SIG-M5 treated with dmso at 0.1 percent for 504 hours (cell line): ENCODE measurements around the gene NCBP3.
A peak's percentile ranks its signal among the peaks of the same experiment; 100 is the strongest.
"Not testable (repeated sequence)": the region's sequence is repeated elsewhere in the genome, so short reads cannot be mapped to it uniquely, and the experiment has no call there.

ENCODE experiments used
- DNase-seq: peaks from one replicate; lab custom pipeline; 2025; ENCODE audit not compliant: unreplicated experiment; lab: John Stamatoyannopoulos, UW

The NCBP3 gene

GRCh38 chr17:3848229-3848835, 2.3 kb upstream of the NCBP3 start:
- no peak for DNase-seq

GRCh38 chr17:3847165-3847670, 1.2 kb upstream of the NCBP3 start:
- no peak for DNase-seq

DNA sequence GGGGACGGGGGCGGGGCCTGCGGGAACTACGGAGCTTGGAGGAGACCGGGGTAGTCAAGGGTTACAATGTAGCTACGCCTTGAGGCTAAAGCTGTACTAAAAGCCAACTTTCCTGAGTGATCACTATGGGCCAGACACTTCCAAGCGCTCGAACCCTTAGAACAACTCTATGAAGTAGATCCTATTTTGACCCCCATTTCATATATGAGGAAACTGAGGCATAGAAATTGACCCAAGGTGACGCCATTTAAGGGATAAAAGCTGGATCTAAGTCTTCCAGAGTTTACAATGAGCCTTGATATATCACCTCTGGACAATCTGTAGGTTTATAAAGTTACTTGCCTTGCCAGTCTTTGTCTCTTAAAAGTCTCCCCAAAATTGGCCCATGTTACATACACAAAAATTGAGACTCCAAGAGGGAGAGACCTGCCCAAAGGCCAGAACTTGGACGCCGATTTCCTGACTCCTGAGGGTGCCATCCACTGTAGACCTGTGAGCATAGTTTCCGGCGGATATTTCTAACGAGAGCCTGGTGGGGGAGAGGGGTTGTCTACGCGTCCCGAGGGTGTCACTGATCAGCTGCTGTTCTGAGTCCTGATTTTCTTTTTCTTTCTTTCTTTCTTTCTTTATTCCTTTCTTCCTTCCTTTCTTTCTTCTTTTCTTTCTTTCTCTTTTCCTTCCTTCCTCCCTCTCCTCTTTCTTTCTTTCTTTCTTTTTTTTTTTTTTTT, 555 bp upstream of the NCBP3 start:
- DNase-seq, result no peak

DNA sequence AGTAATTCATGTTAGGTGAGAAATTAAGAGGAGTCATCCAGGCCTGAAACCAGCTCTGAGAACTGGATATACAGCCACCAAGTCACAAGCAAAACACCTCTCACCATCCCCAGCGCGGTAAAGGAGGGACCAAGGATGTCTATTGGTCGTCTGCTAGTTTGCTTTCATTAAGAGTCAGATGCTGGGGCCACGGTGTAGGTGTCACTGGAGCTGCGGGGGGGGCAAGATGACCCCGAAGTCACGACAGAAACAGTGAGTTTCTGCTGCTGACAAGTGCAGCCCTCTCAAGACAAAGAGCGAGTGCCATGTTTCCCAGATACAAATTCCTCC, 790 bp downstream of the NCBP3 start:
- peak; percentile 26 for DNase-seq

DNA sequence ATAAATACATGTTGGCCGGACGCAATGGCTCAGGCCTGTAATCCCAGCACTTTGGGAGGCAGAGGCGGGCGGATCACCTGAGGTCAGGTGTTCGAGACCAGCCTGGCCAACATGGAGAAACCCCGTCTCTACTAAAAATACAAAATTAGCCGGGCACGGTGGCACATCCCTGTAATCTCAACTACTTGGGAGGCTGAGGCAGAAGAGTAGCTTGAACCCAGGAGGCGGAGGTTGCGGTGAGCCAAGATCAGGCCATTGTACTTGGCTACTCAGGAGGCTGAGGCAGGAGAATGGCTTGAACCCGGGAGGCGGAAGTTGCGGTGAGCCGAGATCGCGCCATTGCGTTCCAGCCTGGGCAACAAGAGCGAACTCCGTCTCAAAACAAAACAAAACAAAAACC, 1.5 kb downstream of the NCBP3 start:
- not testable (repeated sequence) for DNase-seq

- DNase-seq, result peak; percentile 25
Measured at GRCh38 chr17:3843935-3844516, 2.0 kb downstream of the NCBP3 start.

GRCh38 chr17:3838206-3838605, 7.8 kb downstream of the NCBP3 start:
- DNase-seq, result no peak

DNA sequence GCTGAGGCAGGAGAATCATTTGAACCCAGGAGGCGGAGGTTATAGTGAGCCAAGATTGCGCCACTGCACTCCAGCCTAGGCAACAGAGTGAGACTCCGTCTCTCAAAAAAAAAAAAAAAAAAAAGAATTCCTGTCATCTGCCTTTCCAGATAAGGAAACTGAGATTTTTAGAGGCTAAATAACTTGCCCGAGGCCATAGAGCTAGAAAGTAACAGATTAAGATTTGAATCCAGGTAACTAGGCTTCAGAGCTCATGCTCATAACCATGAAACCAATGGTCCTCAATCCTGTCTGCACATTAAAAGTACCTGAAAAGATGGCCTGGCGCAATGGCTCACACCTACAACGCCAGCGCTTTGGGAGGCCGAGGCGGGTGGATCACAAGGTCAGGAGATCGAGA, 9.5 kb downstream of the NCBP3 start:
- DNase-seq, result no peak

GRCh38 chr17:3835410-3836229, 10.4 kb downstream of the NCBP3 start:
- peak; percentile 62 for DNase-seq

DNA sequence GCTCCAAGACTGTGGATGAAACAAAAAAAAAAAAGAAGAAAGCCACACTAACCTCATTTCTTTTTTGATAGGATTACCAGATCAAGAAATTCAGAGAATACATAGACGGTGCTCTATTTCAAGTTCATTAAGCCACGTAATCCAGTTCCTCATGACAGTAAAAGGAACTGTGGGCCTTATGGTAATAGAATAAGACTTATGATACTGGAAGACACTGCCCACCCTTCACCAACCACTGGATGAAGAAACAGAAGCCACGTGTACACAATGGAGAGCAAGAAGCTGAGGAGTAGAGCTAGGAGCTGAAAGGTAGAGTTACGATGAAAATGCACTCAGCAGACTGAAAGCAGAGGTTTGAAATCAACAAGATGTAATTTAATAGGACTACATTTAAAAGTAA, 11.2 kb downstream of the NCBP3 start:
- DNase-seq, result peak; percentile 88

DNA sequence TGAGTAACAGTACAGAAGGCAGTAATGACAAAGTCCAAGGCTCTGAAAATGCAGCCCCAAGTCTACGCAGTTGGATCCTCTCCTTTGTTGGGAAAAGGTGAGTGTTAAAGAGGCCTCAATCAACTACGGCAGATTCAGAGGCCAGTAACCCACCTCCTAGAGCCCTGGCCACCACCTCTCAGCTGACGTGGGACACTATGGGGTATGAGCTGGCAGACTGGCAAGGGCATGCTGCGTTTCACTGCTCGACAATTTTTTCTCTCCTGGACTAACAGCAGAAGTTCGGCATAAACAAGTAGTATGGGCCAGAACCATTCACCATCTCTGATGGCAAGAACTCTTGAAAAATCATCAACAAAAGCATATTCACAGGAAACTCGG, 17.2 kb downstream of the NCBP3 start:
- no peak for DNase-seq

DNA sequence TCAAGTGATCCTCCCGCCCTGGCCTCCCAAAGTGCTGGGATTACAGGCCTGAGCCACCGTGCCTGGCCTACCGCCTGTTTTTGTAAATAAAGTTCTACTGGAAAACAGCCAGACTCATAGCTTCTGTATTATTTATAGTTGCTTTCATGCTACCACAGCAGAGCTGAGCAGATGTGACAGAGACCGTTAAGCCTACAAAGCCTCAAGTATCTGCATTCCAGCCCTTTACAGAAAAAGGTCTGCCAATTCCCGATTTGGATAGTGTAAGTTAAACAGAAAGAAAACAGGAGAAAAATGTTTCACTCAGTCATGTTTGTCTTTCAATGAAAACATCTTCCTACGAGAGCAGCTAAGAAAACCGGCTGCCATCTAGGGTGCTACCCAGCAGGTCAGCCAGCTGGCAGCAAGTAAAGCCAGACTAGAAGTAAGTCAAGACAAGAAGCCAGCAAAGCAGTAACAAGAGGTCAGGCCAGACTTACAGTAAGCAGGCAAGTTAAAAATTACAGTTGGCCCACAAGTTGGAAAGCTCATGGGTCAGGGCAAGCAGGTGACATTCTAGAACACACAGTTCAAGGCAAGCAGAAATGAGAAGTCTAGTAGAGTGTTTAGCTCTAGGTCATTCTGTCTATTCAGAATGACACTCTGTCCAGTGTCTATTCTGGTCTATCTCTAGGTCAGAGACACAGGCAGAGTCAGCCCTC, 17.7 kb downstream of the NCBP3 start:
- no peak for DNase-seq

- peak; percentile 5 for DNase-seq
Measured at GRCh38 chr17:3827124-3827773, 18.8 kb downstream of the NCBP3 start.

DNA sequence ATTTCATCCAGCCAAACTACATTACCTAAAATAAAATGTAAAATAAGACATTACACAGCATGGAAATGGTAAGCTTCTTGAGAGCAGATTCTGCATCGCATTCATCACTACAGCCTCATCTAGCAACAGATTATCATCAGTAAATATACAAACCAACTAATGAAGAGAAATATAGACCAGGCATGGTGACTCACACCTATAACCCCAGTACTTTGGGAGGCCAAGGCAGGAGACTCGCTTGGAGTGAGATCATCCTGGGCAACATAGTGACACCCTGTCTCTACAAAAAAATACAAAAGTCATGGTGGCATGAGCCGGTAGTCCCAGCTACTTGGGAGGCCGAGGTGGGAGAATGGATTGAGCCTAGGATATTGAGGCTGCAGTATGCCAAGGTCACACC, 19.9 kb downstream of the NCBP3 start:
- no peak for DNase-seq

- DNase-seq, result no peak
Measured at GRCh38 chr17:3821101-3821500, 24.9 kb downstream of the NCBP3 start.

DNA sequence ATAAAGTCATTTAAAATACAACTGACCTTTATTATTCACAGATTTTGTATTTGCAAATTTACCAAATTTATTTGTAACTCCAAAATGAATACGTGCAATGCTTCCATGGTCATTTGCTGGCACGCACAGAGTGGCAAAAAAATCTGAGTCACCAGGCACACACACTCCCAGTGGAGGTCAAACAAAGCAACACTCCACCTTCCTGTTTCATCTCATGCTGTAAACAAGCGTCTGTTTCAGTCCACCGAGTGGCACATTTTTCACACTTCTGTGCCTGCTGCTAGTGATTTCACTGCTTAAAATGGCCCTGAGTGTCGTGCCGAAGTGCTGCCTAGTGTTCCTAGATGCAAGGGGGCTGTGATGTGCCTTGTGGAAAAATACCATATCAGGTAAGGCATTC, 27.3 kb downstream of the NCBP3 start:
- DNase-seq, result no peak

DNA sequence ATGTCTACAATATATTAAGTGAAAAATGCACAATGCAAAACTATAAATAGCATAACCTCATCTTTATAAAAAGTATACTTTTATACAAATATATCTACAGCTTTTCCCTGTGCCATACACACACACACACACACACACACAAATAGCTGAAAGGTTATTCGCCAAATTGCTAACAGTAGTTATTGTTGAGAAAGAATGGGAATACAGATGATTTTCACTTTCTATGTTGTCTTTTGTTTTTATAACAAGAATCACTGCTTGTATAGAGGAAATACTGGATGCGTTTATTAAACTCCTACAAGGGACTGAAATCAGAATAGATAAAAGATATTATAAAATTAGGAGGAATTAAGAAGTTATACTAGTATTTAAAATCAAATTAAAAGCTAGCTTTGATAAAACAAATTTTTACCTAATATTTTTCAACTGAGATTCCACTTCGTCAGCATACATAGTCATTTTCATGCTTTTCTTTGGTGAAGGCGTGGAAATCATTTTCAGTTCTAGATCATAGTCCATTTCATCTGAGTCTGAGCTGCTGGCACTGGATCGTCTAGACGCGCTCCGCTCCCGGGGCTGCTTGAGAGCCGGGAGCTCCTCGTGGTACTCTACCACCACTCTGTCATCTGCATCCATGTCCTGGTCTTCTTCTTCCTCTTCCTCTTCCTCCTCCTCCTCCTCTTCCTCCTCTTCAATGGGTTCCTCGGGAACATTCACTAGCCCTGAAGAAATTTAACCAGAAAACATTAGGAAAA, 28.0 kb downstream of the NCBP3 start:
- DNase-seq, result no peak

GRCh38 chr17:3815925-3816324, 30.1 kb downstream of the NCBP3 start:
- no peak for DNase-seq

DNA sequence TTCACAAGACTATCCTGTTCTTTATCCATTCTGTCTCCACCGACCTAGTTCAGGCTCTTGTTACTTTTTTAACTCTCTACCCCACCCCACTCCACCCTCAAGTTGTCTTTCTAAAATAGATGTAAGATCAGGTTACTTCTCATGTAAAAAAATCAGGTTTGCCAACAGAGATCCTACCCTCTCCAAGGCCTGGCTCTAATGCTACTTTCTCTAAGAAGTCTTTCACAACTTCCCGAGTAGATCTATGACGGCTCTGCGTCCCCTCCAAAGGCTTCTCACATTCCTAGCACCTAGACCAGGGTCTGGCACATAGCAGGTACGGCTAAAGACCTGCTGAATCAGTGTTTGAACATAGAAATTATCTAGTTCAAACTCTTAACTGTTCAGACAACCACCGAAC, 30.9 kb downstream of the NCBP3 start:
- no peak for DNase-seq

DNA sequence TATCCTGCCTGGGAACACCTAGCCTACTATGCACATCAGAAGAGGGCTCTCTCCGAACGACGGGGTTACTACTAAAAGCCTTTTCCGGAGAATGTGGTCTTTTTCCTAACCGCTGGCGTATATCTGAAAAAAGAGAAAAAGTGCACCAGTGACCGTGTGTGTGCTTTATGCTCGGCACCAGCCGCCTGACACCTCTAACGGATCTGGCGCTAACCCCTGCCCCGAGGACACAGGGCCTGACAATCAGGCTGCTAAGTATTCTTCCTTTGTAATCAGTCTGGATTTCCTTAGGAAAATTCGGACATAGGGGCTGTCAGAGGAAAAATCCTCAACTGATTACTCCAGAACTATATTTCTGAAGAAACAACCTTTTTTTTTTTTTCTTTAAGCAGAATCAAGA, 31.7 kb downstream of the NCBP3 start:
- DNase-seq, result no peak
